Right atrium auricular region (tissue), 2 donors: ENCODE measurements around the gene WFDC9. TPM values are rescaled to one million over a fixed set of nuclear protein-coding genes. Genes with fewer than 3 reads are reported as not detected.
"Not testable (repeated sequence)": the region's sequence is repeated elsewhere in the genome, so short reads cannot be mapped to it uniquely, and the experiment has no call there.

Experiments used
- DNase-seq: peaks from one replicate; pipeline ENCODE4 v3.0.0-alpha.2; 2019; ENCODE audit warnings: low spot score
- H3K27ac ChIP-seq, 2 donors: fragments of 200-600 bp; sonication (generic); 1 replicate in 1 of 2; 2 replicates in 1 of 2; pipeline ENCODE4 v1.5.1; 2016 to 2019
- H3K27me3 ChIP-seq, 2 donors: fragments of 200-600 bp; sonication (generic); one replicate each; pipeline versions ENCODE4 v1.5.1 to v1.6.0; 2017 to 2019
- H3K36me3 ChIP-seq: fragments of 200-600 bp; sonication (generic); one replicate; pipeline ENCODE4 v1.5.1; 2016
- H3K4me1 ChIP-seq, 2 donors: fragments of 200-600 bp; sonication (generic); one replicate each; pipeline versions ENCODE4 v1.5.1 to v1.6.0; 2017 to 2019
- H3K4me3 ChIP-seq, 2 donors: fragments of 200-600 bp; sonication (generic); 1 replicate in 1 of 2; 2 replicates in 1 of 2; pipeline ENCODE4 v1.5.1; 2017 to 2019; ENCODE audit warnings: mild to moderate bottlenecking in 1 of 2, moderate library complexity in 1 of 2
- H3K9me3 ChIP-seq, 2 donors: fragments of 200-600 bp; sonication (generic); one replicate each; pipeline ENCODE4 v1.5.1; 2019
- total RNA-seq, 2 donors: library from RNA; depleted of rRNA; stranded (reverse); fragments of >200 nt; gene quantifications; one replicate each; pipeline ENCODE4 v1.1.0, GENCODE V29; 2016
- TF ChIP-seq, protein P1 (sequence below), 2 donors: fragments of 200-600 bp; sonication (generic); IDR thresholded peaks; one replicate each; pipeline ENCODE4 v1.5.1; 2019; ENCODE audit warnings: antibody characterized with exemption in 2 of 2

The WFDC9 gene
- total RNA-seq, 2 donors from 2014 or later, result not detected

DNA sequence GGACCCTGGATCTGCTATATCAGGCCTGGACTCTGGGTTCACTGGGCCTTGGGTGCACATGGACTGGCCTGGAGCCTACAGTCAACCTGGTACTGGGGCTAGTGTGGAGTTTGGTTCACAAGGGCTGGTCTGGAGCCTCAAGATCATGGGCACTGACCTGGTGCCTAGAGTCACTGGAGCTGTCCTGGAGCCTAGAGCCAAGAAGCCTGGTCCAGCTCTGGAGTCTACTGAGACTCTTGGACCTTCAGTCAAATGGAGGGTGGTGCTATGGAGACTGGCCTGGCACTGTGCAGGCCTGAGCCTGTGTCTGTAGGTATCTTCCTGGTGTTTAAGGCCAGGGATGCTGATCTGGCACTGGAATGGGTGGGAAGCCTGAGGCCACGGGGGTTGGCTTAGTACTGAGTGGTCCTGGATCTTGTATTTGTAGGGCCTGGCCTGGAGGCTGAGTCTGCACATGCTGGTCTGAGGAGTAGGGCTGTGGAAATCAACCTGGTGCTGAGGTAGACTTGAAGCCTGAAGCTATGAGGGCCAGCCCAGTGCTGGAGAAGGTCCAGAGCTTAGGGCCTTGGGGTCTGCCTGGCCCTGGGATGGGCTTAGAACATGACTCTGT is 16.5 kb upstream of the WFDC9 start:
- H3K27me3 ChIP-seq, result no peaks in the 10 kb centered on the region
- no peak overlapping the region for H3K27ac ChIP-seq
- H3K4me3 ChIP-seq, result no peak overlapping the region
- DNase-seq, result no peak
- no peaks in the 10 kb centered on the region for H3K36me3 ChIP-seq
- H3K9me3 ChIP-seq, result no peaks in the 10 kb centered on the region
- H3K4me1 ChIP-seq, result no peaks in the 10 kb centered on the region
- TF ChIP-seq, protein P1, sequence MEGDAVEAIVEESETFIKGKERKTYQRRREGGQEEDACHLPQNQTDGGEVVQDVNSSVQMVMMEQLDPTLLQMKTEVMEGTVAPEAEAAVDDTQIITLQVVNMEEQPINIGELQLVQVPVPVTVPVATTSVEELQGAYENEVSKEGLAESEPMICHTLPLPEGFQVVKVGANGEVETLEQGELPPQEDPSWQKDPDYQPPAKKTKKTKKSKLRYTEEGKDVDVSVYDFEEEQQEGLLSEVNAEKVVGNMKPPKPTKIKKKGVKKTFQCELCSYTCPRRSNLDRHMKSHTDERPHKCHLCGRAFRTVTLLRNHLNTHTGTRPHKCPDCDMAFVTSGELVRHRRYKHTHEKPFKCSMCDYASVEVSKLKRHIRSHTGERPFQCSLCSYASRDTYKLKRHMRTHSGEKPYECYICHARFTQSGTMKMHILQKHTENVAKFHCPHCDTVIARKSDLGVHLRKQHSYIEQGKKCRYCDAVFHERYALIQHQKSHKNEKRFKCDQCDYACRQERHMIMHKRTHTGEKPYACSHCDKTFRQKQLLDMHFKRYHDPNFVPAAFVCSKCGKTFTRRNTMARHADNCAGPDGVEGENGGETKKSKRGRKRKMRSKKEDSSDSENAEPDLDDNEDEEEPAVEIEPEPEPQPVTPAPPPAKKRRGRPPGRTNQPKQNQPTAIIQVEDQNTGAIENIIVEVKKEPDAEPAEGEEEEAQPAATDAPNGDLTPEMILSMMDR (IDR thresholded peaks at IDR 0.05), result no peak

DNA sequence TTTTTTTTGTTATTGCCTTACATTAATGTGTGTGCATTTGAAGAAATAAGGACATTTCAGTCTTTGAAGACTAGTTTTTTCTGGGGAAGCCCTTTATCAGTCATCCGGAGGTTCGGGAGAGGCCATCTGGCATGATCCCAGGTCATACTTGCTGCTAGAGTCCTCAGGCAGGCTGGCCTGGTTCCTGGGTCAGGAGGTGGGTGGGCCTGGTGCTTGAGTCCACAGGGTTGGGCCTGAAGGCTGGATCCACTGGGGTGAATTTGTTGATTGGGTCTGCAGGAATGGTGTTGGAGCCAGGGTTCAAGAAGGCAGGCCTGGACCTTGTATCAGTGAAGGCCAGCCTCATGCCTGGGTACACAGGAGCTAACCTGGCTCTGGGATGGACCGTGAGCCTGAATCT is 15.8 kb upstream of the WFDC9 start:
- no peak for DNase-seq
- no peaks in the 10 kb centered on the region for H3K9me3 ChIP-seq
- no peaks in the 10 kb centered on the region for H3K27me3 ChIP-seq
- H3K4me1 ChIP-seq, result no peaks in the 10 kb centered on the region
- H3K27ac ChIP-seq, result no peak overlapping the region
- no peak overlapping the region for H3K4me3 ChIP-seq
- TF ChIP-seq, protein P1 (IDR thresholded peaks at IDR 0.05), result no peak
- H3K36me3 ChIP-seq, result no peaks in the 10 kb centered on the region

DNA sequence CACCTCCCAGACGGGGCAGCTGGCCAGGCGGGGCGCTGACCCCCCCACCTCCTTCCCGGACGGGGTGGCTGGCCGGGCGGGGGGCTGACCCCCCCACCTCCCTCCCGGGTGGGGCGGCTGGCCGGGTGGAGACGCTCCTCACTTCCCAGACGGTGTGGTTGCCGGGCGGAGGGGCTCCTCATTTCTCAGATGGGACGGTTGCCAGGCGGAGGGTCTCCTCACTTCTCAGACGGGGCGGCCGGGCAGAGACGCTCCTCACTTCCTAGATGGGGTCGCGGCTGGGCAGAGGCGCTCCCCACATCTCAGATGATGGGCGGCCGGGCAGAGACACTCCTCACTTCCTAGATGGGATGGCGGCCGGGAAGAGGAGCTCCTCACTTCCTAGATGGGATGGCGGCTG is 14.8 kb upstream of the WFDC9 start:
- H3K4me3 ChIP-seq, H3K27ac ChIP-seq, H3K4me1 ChIP-seq, H3K27me3 ChIP-seq, DNase-seq, H3K36me3 ChIP-seq, H3K9me3 ChIP-seq: not testable (repeated sequence)

DNA sequence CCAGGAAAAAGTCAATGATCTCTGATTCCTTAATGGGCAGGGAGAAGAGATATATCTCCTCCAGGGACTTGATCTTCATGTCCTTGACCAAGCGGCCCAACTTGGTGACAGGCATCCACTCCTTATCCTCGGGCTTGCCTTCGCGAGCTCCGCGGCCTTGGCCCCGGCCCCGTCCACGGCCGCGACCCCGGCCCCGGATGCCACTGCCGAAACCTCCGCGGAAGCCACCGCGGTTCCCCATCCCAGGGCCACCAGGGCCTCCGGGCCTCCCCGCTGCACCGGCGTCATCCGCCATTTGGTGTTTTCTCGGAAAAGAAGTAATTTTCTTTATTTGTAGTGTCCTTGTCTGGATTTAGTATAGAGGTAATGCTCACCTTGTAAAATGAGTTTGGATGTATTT is 10.0 kb upstream of the WFDC9 start:
- not testable (repeated sequence) for H3K27me3 ChIP-seq, DNase-seq, H3K36me3 ChIP-seq, H3K4me3 ChIP-seq, H3K9me3 ChIP-seq, H3K4me1 ChIP-seq, H3K27ac ChIP-seq

DNA sequence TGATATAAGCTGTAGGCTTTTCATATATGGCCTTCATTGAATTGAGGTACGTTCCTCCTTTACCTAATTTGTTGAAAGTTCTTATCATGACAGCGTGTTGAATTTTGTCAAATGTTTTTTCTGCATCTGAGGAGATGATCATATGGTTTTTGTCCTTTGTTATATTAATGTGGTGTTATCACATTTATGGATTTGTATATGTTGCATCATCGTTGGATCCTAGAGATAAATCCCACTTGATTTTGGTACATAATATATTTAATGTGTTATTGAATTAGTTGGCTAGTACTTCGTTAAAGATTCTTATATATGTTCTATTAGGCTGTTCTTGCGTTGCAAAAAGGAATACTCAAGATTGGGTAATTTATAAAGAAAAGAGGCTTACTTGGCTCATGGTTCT is 8.6 kb upstream of the WFDC9 start:
- no peak overlapping the region for H3K27ac ChIP-seq
- DNase-seq, result no peak
- TF ChIP-seq, protein P1 (IDR thresholded peaks at IDR 0.05), result no peak
- H3K4me1 ChIP-seq, result no peaks in the 10 kb centered on the region
- no peaks in the 10 kb centered on the region for H3K36me3 ChIP-seq
- no peaks in the 10 kb centered on the region for H3K27me3 ChIP-seq
- peaks cover 0 to 8% of the 10 kb centered on the region in 2 donors for H3K9me3 ChIP-seq
- H3K4me3 ChIP-seq, result no peak overlapping the region

DNA sequence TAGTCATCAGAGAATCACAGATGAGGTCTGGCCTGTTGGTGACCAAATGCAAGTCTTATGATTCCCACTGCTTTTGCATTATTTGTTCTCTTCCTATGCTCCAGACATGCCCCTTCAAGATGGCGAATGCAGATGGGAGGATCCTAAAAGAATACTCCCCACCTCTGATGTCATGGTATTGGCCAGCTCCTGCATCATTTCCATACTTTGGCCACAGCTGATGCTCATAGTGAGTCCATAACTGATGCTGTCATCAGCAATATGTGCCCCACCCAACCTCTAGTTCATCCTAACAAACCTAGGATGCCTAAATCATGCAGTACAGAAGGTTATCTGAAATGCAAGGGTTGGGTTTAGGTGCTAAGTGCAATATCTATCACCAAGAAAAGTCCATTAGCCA is 5.4 kb upstream of the WFDC9 start:
- TF ChIP-seq, protein P1 (IDR thresholded peaks at IDR 0.05), result no peak
- Histone ChIP-seq H3K4me1 (no peaks in the 10 kb centered on the region), H3K27ac (no peak overlapping the region), H3K4me3 (no peak overlapping the region), H3K36me3 (no peaks in the 10 kb centered on the region), H3K27me3 (no peaks in the 10 kb centered on the region), H3K9me3 (peaks cover 0 to 8% of the 10 kb centered on the region in 2 donors)
- no peak for DNase-seq

DNA sequence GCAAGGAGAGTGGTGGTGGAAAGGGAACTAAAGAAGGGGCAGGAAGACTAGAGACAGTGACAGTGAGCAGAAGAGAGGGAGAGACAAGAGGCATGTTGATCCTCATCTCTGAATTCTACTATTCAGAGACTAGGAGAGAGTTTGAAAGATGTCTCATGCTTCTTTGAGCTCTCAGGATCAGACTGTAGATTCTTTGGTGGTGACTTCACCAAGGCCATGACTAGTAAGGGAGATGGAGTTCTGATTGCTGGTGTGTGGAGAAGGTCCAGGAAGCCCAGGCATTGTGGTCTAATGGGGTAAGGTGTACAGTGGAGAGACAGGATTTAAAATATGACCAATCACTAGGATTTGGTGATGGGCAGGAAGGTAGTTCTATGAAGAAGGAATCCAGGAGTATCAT is 713 bp downstream of the WFDC9 start:
- TF ChIP-seq, protein P1 (IDR thresholded peaks at IDR 0.05), result no peak
- DNase-seq, result no peak
- no peak overlapping the region for H3K4me3 ChIP-seq
- no peaks in the 10 kb centered on the region for H3K4me1 ChIP-seq
- H3K36me3 ChIP-seq, result no peaks in the 10 kb centered on the region
- H3K27me3 ChIP-seq, result peaks cover 0 to 3% of the 10 kb centered on the region in 2 donors
- no peaks in the 10 kb centered on the region for H3K9me3 ChIP-seq
- no peak overlapping the region for H3K27ac ChIP-seq
